ENCODE data around the gene NEXN. TPM values are rescaled to one million over a fixed set of nuclear protein-coding genes. Genes with fewer than 3 reads are reported as not detected.

Gene NEXN
- total and polyA plus RNA-seq, 2 of the 13 experiments (the other 11 are each of a cell fraction or from before 2014, with no cell fraction given) = 0.07 to 0.97 TPM

- H3K27ac ChIP-seq (ENCODE audit: extremely low read length, insufficient read depth, low read length) = no peak overlapping the region
- H3K4me3 ChIP-seq (replicated peaks in 1 of 3; ENCODE audit: insufficient read depth in 1 of 3, low read depth in 2 of 3, low read length in 3 of 3) = no peak overlapping the region
- no peak overlapping the region for H2AFZ ChIP-seq (ENCODE audit: low read length)
- ATAC-seq (no peak), FAIRE-seq (no peak), DNase-seq (ENCODE audit: low spot score) (no peak)
- POLR2A ChIA-PET = no interaction called here
- no TSS peak for BruUV-seq (replicated peaks)
- intact Hi-C loops (cut with micrococcal nuclease; ENCODE audit: unreplicated experiment) (no loop called here), in situ Hi-C loops (cut with HindIII; ENCODE audit: extremely low pct_ligation_motif_present, low pct_unique_long_range_greater_than_20kb) (no loop called here)
- no peak overlapping the region for H3K9ac ChIP-seq (ENCODE audit: insufficient read depth, low read depth, low read length)
- H3K4me1 ChIP-seq (ENCODE audit: insufficient read depth, low read length) = no peaks in the 10 kb centered on the region
- no peaks in the 10 kb centered on the region for H3K36me3 ChIP-seq (replicated peaks in 1 of 2; ENCODE audit: control insufficient read depth in 1 of 2, insufficient read depth in 2 of 2, low read length in 2 of 2)
- H3K27me3 ChIP-seq (ENCODE audit: control insufficient read depth in 1 of 2, insufficient read depth in 2 of 2, low read length in 2 of 2) = no peaks in the 10 kb centered on the region
- H3K9me3 ChIP-seq (ENCODE audit: low read length) = no peaks in the 10 kb centered on the region
- TF ChIP-seq THAP9 (CRISPR knock-in tag; IDR thresholded peaks at IDR 0.05; ENCODE audit: borderline replicate concordance) = no peak
- no peaks in the 10 kb centered on the region for H4K20me1 ChIP-seq (ENCODE audit: insufficient read depth, low read length)
- H3K4me2 ChIP-seq (ENCODE audit: low read depth, low read length) = no peak overlapping the region
- 87% methylated on average over 2 of the region's 2 CpGs for WGBS (ENCODE audit: low lambda C conversion rate)
- CTCF ChIA-PET (ENCODE audit: low intra/inter-chr PET ratio, low total read pairs) = no interaction called here
- no peaks in the 10 kb centered on the region for H3K79me2 ChIP-seq (ENCODE audit: insufficient read depth, low read length)
Observed at GRCh38 chr1:77906019-77906545, 17.7 kb downstream of the NEXN start.

- no TSS peak for BruUV-seq (replicated peaks)
- WGBS (ENCODE audit: low lambda C conversion rate) = 85% methylated on average over 1 of the region's 1 CpG
Observed at GRCh38 chr1:77906624-77907023, 18.2 kb downstream of the NEXN start.

More at GRCh38 chr1:77906624-77907023, 18.2 kb downstream of the NEXN start:
- Histone ChIP-seq H4K20me1 (ENCODE audit: insufficient read depth, low read length) (no peaks in the 10 kb centered on the region), H3K4me1 (ENCODE audit: insufficient read depth, low read length) (no peaks in the 10 kb centered on the region), H3K27me3 (ENCODE audit: control insufficient read depth in 1 of 2, insufficient read depth in 2 of 2, low read length in 2 of 2) (no peaks in the 10 kb centered on the region), H3K9ac (ENCODE audit: insufficient read depth, low read depth, low read length) (no peak overlapping the region), H3K27ac (ENCODE audit: extremely low read length, insufficient read depth, low read length) (no peak overlapping the region), H3K36me3 (replicated peaks in 1 of 2; ENCODE audit: control insufficient read depth in 1 of 2, insufficient read depth in 2 of 2, low read length in 2 of 2) (no peaks in the 10 kb centered on the region), H3K9me3 (ENCODE audit: low read length) (no peaks in the 10 kb centered on the region), H3K4me2 (ENCODE audit: low read depth, low read length) (no peak overlapping the region), H2AFZ (ENCODE audit: low read length) (no peak overlapping the region), H3K79me2 (ENCODE audit: insufficient read depth, low read length) (no peaks in the 10 kb centered on the region), H3K4me3 (replicated peaks in 1 of 3; ENCODE audit: insufficient read depth in 1 of 3, low read depth in 2 of 3, low read length in 3 of 3) (no peak overlapping the region)
- CTCF ChIA-PET (ENCODE audit: low intra/inter-chr PET ratio, low total read pairs) = no interaction called here
- TF ChIP-seq ZNF121 (CRISPR knock-in tag; IDR thresholded peaks at IDR 0.05) (peak; percentile 62; the same call in 1 of the 2 replicates), STAG1 (CRISPR knock-in tag; IDR thresholded peaks at IDR 0.05) (no peak), IRF1 (CRISPR knock-in tag; IDR thresholded peaks at IDR 0.05; ENCODE audit: low read depth) (no peak), KMT2B (CRISPR knock-in tag; IDR thresholded peaks at IDR 0.05) (no peak), MBD4 (IDR thresholded peaks at IDR 0.05; ENCODE audit: borderline replicate concordance, low read length) (no peak), FOXA1 (IDR thresholded peaks at IDR 0.05) (no peak), FOXA1 (CRISPR knock-in tag; IDR thresholded peaks at IDR 0.05) (no peak), GATAD2A (CRISPR knock-in tag; IDR thresholded peaks at IDR 0.05) (no peak)
- in situ Hi-C loops (cut with HindIII; ENCODE audit: extremely low pct_ligation_motif_present, low pct_unique_long_range_greater_than_20kb) = no loop called here
- POLR2A ChIA-PET = no interaction called here
- no peak for FAIRE-seq
- intact Hi-C loops (cut with micrococcal nuclease; ENCODE audit: unreplicated experiment) = no loop called here
- no peak for ATAC-seq
- no peak for DNase-seq (ENCODE audit: low spot score)

Measured in HepG2 (cell line).